OCI-LY7 (cell line): ENCODE data around the gene VGLL3.
"Not testable (repeated sequence)": the region's sequence is repeated elsewhere in the genome, so short reads cannot be mapped to it uniquely, and the experiment has no call there.

ENCODE experiments used
- EZH2phosphoT487 ChIP-seq: fragments of 200-600 bp; sonication (generic); IDR thresholded peaks from 2 replicates; pipeline ENCODE4 v1.6.1; 2018; ENCODE audit warnings: low read depth, borderline replicate concordance, mild to moderate bottlenecking, mixed run types, antibody characterized with exemption, low read length, moderate library complexity, mixed read lengths
- TF ChIP-seq, protein P1 (sequence below): fragments of 200-600 bp; sonication (generic); conservative IDR thresholded peaks from 2 replicates; pipeline ENCODE4 v1.5.1; 2014; ENCODE audit warnings: mild to moderate bottlenecking, antibody characterized with exemption, low read length, moderate library complexity, mixed read lengths

GRCh38 chr3:86974177-86974576 lies 16.8 kb downstream of the VGLL3 start:
- TF ChIP-seq, protein P1, sequence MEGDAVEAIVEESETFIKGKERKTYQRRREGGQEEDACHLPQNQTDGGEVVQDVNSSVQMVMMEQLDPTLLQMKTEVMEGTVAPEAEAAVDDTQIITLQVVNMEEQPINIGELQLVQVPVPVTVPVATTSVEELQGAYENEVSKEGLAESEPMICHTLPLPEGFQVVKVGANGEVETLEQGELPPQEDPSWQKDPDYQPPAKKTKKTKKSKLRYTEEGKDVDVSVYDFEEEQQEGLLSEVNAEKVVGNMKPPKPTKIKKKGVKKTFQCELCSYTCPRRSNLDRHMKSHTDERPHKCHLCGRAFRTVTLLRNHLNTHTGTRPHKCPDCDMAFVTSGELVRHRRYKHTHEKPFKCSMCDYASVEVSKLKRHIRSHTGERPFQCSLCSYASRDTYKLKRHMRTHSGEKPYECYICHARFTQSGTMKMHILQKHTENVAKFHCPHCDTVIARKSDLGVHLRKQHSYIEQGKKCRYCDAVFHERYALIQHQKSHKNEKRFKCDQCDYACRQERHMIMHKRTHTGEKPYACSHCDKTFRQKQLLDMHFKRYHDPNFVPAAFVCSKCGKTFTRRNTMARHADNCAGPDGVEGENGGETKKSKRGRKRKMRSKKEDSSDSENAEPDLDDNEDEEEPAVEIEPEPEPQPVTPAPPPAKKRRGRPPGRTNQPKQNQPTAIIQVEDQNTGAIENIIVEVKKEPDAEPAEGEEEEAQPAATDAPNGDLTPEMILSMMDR, result not testable (repeated sequence)
- not testable (repeated sequence) for TF ChIP-seq EZH2phosphoT487
